Effector memory CD8-positive, alpha-beta T cell (primary cell): ENCODE results near the gene ADM2.

Experiments
- ATAC-seq: fragments of 150-1000 bp; cut with Tn5 transposase; replicated peaks from 2 replicates; pipeline ENCODE4 v1.10.0; 2021; ENCODE audit warnings: mild to moderate bottlenecking, moderate library complexity
- DNase-seq, 3 experiments: peaks; one replicate each; pipeline ENCODE4 v3.0.0; 2021
- H3K27ac Mint-ChIP-seq, 2 donors: one replicate each; pipeline ENCODE4 v1.8.0; 2022; ENCODE audit warnings: mild to moderate bottlenecking in 2 of 2, mixed read lengths in 2 of 2, moderate library complexity in 2 of 2
- H3K27me3 Mint-ChIP-seq, 2 donors: one replicate each; pipeline ENCODE4 v1.8.0; 2022; ENCODE audit warnings: mixed read lengths in 2 of 2
- H3K36me3 Mint-ChIP-seq: one replicate; pipeline ENCODE4 v1.8.0; 2022; ENCODE audit warnings: mild to moderate bottlenecking, moderate library complexity, mixed read lengths; ENCODE audit not compliant: insufficient read depth
- H3K4me1 Mint-ChIP-seq, 2 donors: one replicate each; pipeline ENCODE4 v1.8.0; 2022; ENCODE audit warnings: low read depth in 2 of 2, mixed read lengths in 2 of 2
- H3K4me3 Mint-ChIP-seq, 2 donors: one replicate each; pipeline ENCODE4 v1.8.0; 2022; ENCODE audit warnings: mild to moderate bottlenecking in 2 of 2, mixed read lengths in 2 of 2, moderate library complexity in 2 of 2
- H3K9me3 Mint-ChIP-seq, 2 donors: one replicate each; pipeline ENCODE4 v1.8.0; 2022; ENCODE audit warnings: mixed read lengths in 2 of 2

The ADM2 gene

DNA sequence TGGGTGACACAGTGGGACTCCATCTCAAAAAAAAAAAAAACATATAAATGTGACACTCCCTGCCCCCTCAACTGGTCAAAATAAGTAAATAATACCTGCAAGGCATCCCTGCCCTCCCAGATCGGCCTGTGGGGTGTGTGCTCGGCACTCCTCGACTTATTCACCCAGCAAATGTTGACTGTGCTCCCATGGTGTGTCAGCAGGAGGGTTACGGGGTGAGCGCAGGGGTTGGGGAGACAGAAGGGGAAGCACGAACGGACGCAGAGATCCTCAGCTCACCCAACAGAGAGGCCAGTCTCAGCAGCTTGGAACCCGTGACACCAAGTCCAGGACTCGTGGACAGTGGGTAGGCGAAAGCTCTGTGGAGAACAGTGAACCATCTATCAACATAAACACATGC lies 1.6 kb upstream of the ADM2 start:
- DNase-seq, result no peak
- Mint-ChIP-seq H3K27me3 (peaks cover 0 to 6% of the 10 kb centered on the region in 2 donors), H3K9me3 (no peaks in the 10 kb centered on the region), H3K36me3 (peaks cover 6% of the 10 kb centered on the region), H3K27ac (no peak overlapping the region), H3K4me1 (peaks cover 0 to 10% of the 10 kb centered on the region in 2 donors), H3K4me3 (peak overlapping the region; percentile 72 to 75)
- ATAC-seq, result no peak

DNA sequence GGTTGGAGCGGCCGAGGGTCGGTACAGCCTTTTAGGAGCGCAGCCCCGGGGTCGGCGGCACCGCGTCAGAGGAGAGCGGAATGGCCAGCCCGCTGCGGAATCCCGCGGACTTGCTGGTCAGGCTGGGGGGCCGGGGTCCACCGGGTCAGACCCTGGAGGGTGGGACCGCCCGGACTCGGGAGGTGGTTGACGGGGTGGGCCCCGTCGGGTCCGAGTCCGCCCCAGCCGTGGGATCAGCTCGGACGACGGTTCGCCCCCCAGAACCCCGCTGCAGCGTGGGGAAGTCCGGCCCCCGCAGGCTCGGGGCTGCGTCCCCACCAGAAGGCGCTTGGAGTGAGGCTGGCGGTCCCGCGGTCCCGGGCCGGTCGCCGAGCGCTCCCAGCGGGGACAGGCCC lies 301 bp upstream of the ADM2 start:
- Mint-ChIP-seq H3K36me3 (peaks cover 6% of the 10 kb centered on the region), H3K4me1 (peaks cover 0 to 6% of the 10 kb centered on the region in 2 donors), H3K4me3 (peak overlapping the region; percentile 72 to 75), H3K27me3 (peaks cover 2 to 14% of the 10 kb centered on the region in 2 donors), H3K9me3 (no peaks in the 10 kb centered on the region), H3K27ac (no peak overlapping the region)
- ATAC-seq (no peak), DNase-seq (no peak)

- no peaks in the 10 kb centered on the region for H3K9me3 Mint-ChIP-seq
- H3K27me3 Mint-ChIP-seq, result peaks cover 6 to 24% of the 10 kb centered on the region in 2 donors
- peak overlapping the region; percentile 69 to 72 for H3K4me3 Mint-ChIP-seq
- peaks cover 3% of the 10 kb centered on the region for H3K36me3 Mint-ChIP-seq
- no peak overlapping the region for H3K27ac Mint-ChIP-seq
- ATAC-seq (no peak), DNase-seq (no peak)
- H3K4me1 Mint-ChIP-seq, result peaks cover 0 to 6% of the 10 kb centered on the region in 2 donors
These were observed 1.0 kb downstream of the ADM2 start for GRCh38 chr22:50482107-50483074.

DNA sequence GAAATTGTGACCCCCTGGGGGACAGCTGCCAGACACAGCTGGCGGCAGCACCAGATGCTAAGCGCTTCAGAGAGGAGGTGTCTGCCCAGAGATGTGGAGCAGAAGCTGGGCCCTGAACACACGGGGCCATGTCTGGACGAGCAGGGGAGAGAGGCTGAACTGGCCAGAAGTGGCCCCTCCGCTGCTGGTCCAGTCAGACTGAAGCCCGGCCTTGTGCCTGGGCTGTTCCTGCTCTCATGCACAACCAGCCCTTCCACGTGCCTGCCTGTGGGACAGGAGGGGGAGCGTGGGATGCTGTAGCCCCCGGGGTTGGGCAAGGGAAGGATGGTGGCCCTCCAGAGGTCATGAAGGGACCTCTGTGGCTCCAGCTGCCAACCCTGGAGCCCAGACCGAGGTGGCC lies 1.8 kb downstream of the ADM2 start:
- Mint-ChIP-seq H3K4me3 (peak overlapping the region in 1 of 2 donors; percentile 12), H3K27ac (no peak overlapping the region), H3K36me3 (peaks cover 3% of the 10 kb centered on the region), H3K9me3 (no peaks in the 10 kb centered on the region), H3K4me1 (peaks cover 0 to 6% of the 10 kb centered on the region in 2 donors), H3K27me3 (peaks cover 6 to 28% of the 10 kb centered on the region in 2 donors)
- DNase-seq (no peak), ATAC-seq (no peak)

DNA sequence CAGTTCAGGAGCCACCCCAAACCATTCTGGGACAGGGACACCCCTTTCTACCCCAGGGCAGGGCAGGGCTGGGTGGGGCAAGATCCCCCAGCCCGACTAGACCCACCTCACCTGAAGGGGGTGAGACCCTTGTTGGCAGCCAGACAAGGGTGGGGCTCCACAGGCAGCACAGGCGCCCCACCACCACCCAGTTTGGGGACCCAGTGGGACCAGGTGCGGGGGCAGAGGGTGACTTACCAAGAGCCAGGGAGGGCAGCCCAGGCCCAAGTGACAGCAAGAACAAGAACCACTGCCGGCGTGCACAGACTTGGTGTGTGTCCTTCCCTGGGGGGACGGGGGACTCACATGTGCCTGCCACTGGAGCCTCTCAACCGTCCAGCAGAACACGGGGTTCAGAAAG lies 2.2 kb downstream of the ADM2 start:
- peaks cover 0 to 6% of the 10 kb centered on the region in 2 donors for H3K4me1 Mint-ChIP-seq
- no peak overlapping the region for H3K27ac Mint-ChIP-seq
- H3K36me3 Mint-ChIP-seq, result peaks cover 3% of the 10 kb centered on the region
- no peaks in the 10 kb centered on the region for H3K9me3 Mint-ChIP-seq
- ATAC-seq (no peak), DNase-seq (no peak)
- peaks cover 6 to 28% of the 10 kb centered on the region in 2 donors for H3K27me3 Mint-ChIP-seq
- H3K4me3 Mint-ChIP-seq, result no peak overlapping the region

DNA sequence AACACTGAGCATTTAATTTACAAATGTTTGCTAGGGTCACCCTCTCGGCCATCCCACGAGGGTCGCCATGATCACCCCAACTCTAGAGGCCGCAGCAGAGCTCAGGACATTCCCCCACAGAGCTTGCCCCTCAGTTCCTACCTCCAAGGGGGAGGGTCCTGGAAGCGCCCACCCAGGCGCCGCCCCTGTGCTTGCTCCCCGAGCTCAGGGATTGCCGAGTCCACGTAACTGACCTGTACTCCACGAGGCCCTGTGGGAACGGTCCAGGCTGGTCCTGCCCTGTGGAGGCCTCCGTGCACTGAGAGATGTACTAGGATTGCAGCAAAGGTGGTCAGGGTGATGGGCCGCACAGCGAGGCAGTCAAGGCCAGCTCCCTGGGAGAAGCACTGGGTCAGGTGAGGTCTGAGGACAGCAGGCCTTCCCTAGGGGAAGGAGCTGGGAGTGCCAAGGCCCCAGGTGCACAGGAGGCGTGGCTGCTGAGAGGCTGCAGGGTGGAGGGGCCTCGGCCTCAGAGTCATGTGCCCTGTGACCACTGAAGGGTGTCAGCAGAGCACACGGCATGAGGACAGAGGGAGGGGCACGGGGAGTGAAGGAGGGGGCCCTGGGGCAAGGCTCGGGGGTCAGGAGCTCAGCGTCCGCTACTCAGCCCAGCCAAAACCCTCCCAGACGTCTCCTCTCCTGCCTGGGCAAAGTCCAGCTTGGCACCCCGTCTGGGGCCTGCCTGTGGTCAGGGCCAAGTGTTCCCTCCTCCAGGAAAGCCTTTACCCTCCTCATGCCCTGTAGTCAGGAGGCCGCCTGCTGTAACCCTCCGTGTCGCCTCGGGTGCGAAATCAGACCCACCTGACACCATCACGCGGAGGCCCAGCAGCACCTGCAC lies 2.9 kb downstream of the ADM2 start:
- Mint-ChIP-seq H3K9me3 (no peaks in the 10 kb centered on the region), H3K27me3 (peaks cover 6 to 28% of the 10 kb centered on the region in 2 donors), H3K4me3 (no peak overlapping the region), H3K4me1 (peaks cover 0 to 6% of the 10 kb centered on the region in 2 donors), H3K36me3 (peaks cover 3% of the 10 kb centered on the region), H3K27ac (no peak overlapping the region)
- no peak for DNase-seq
- ATAC-seq, result no peak

DNA sequence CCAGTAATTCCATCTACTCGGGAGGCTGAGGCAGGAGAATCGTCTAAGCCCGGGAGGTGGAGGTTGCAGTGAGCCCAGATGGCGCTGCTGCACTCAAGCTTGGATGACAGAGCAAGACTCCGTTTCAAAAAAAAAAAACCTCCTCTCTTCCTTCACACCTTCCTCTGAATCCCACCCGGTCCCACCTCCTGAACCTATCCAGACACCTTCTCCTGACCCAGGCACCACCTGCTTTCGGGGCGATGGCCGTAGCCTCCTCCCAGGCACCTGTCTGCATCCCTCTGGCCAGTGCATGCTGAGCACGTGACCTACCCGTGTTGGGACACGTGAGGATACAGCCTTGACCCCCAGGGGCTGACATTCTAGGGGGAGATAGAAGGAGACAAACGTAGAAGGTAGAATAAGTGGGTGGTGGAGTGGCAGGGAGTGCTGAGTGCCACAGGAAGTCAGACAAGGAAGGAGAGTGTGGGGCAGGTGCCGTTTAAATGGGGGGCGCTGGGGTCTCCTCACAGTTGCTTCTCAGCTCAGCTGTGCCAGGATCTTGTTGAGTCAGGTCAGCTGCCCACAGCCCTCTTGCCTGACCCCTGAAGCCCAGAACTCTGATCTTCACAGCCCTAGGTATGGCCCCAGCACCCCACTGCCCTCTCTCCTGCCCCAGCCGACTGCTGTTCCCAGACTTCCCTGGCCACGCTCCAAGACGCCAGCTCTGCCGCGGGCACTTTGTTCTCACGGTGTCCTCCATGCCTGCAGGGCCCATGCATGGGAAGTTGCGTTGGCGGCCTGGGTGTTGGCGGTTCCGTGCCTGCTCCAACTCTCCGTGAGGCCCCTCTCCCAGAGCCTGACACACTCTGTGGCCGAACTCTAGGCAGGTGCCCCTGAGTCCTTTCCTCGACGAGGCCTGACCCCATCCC lies 4.1 kb downstream of the ADM2 start:
- no peak overlapping the region for H3K27ac Mint-ChIP-seq
- H3K4me3 Mint-ChIP-seq, result no peak overlapping the region
- peaks cover 0 to 2% of the 10 kb centered on the region in 2 donors for H3K4me1 Mint-ChIP-seq
- no peak for ATAC-seq
- H3K36me3 Mint-ChIP-seq, result peaks cover 3% of the 10 kb centered on the region
- DNase-seq, result no peak
- no peaks in the 10 kb centered on the region for H3K9me3 Mint-ChIP-seq
- peaks cover 6 to 23% of the 10 kb centered on the region in 2 donors for H3K27me3 Mint-ChIP-seq

- Mint-ChIP-seq H3K4me1 (peaks cover 0 to 5% of the 10 kb centered on the region in 2 donors), H3K36me3 (peaks cover 3% of the 10 kb centered on the region), H3K9me3 (no peaks in the 10 kb centered on the region), H3K27ac (peak within 1 kb of the TSS in 1 of 2 donors; percentile 28), H3K27me3 (peaks cover 6 to 23% of the 10 kb centered on the region in 2 donors), H3K4me3 (peak within 1 kb of the TSS in 1 of 2 donors; percentile 13)
- no peak for DNase-seq
- ATAC-seq, result no peak
These were observed 5.4 kb downstream of the ADM2 start, which contains the start of gene MIOX for GRCh38 chr22:50486561-50487289. MIOX (plus strand) TSS chr22:50486859; CDS start chr22:50486898, 39 bp downstream.

GRCh38 chr22:50487290-50488005 lies 6.1 kb downstream of the ADM2 start:
- Mint-ChIP-seq H3K9me3 (no peaks in the 10 kb centered on the region), H3K27ac (no peak overlapping the region), H3K27me3 (peaks cover 6 to 23% of the 10 kb centered on the region in 2 donors), H3K36me3 (peaks cover 3% of the 10 kb centered on the region), H3K4me1 (peaks cover 0 to 3% of the 10 kb centered on the region in 2 donors), H3K4me3 (no peak overlapping the region)
- ATAC-seq (no peak), DNase-seq (no peak)

- H3K9me3 Mint-ChIP-seq, result no peaks in the 10 kb centered on the region
- H3K36me3 Mint-ChIP-seq, result no peaks in the 10 kb centered on the region
- H3K27ac Mint-ChIP-seq, result no peak overlapping the region
- peaks cover 6 to 23% of the 10 kb centered on the region in 2 donors for H3K27me3 Mint-ChIP-seq
- peaks cover 0 to 3% of the 10 kb centered on the region in 2 donors for H3K4me1 Mint-ChIP-seq
- no peak for ATAC-seq
- no peak for DNase-seq
- H3K4me3 Mint-ChIP-seq, result no peak overlapping the region
These were observed 6.8 kb downstream of the ADM2 start for GRCh38 chr22:50488006-50488677.

- H3K27me3 Mint-ChIP-seq, result peaks cover 6 to 23% of the 10 kb centered on the region in 2 donors
- H3K9me3 Mint-ChIP-seq, result no peaks in the 10 kb centered on the region
- DNase-seq (no peak), ATAC-seq (no peak)
- H3K27ac Mint-ChIP-seq, result no peak overlapping the region
- no peak overlapping the region for H3K4me3 Mint-ChIP-seq
- H3K4me1 Mint-ChIP-seq, result peaks cover 0 to 3% of the 10 kb centered on the region in 2 donors
- no peaks in the 10 kb centered on the region for H3K36me3 Mint-ChIP-seq
These were observed 7.5 kb downstream of the ADM2 start for GRCh38 chr22:50488886-50489285.
